GM19193 (cell line): ENCODE data around the gene MAG.

ENCODE experiments used
- POLR2A ChIP-seq: IDR thresholded peaks from 4 replicates; pipeline ENCODE4 v1.6.1; 2011; ENCODE audit not compliant: insufficient read depth, insufficient read length; ENCODE audit errors: extremely low read depth

MAG gene

GRCh38 chr19:35287713-35288112, 4.2 kb upstream of the MAG start:
- no peak for TF ChIP-seq POLR2A

GRCh38 chr19:35288331-35288730, 3.6 kb upstream of the MAG start:
- no peak for TF ChIP-seq POLR2A

- TF ChIP-seq POLR2A, result no peak
These were observed 3.1 kb upstream of the MAG start for GRCh38 chr19:35288906-35289305.

GRCh38 chr19:35290381-35291127, 1.4 kb upstream of the MAG start:
- TF ChIP-seq POLR2A, result no peak

- TF ChIP-seq POLR2A, result no peak
These were observed 702 bp upstream of the MAG start for GRCh38 chr19:35291259-35291658.

- TF ChIP-seq POLR2A, result no peak
These were observed 731 bp downstream of the MAG start for GRCh38 chr19:35292421-35293362.

GRCh38 chr19:35293363-35293739, 1.4 kb downstream of the MAG start:
- TF ChIP-seq POLR2A, result no peak

- TF ChIP-seq POLR2A, result no peak
These were observed 1.8 kb downstream of the MAG start for GRCh38 chr19:35293808-35294207.

GRCh38 chr19:35294328-35294727, 2.4 kb downstream of the MAG start:
- no peak for TF ChIP-seq POLR2A

- TF ChIP-seq POLR2A, result no peak
These were observed 3.2 kb downstream of the MAG start for GRCh38 chr19:35294859-35295791.

- TF ChIP-seq POLR2A, result no peak
These were observed 4.0 kb downstream of the MAG start for GRCh38 chr19:35295792-35296462.

GRCh38 chr19:35296644-35297514, 4.9 kb downstream of the MAG start:
- TF ChIP-seq POLR2A, result no peak

- TF ChIP-seq POLR2A, result no peak
These were observed 5.5 kb downstream of the MAG start for GRCh38 chr19:35297515-35297848.

- no peak for TF ChIP-seq POLR2A
These were observed 6.0 kb downstream of the MAG start for GRCh38 chr19:35297922-35298321.

GRCh38 chr19:35298561-35298972, 6.6 kb downstream of the MAG start:
- no peak for TF ChIP-seq POLR2A
